ENCODE data around the gene PDE4D.

The PDE4D gene

GRCh38 chr5:59185757-59186385 lies 707.7 kb downstream of the PDE4D start:
- no peak for DNase-seq (ENCODE audit: low read depth, low spot score)
- no peak overlapping the region for H3K27ac ChIP-seq

GRCh38 chr5:59184769-59185168 lies 708.8 kb downstream of the PDE4D start:
- no peak for DNase-seq (ENCODE audit: low read depth, low spot score)
- H3K27ac ChIP-seq: no peak overlapping the region

- no peak for DNase-seq (ENCODE audit: low read depth, low spot score)
- H3K27ac ChIP-seq: no peak overlapping the region
Measured at GRCh38 chr5:59182760-59183159, 710.8 kb downstream of the PDE4D start.

- H3K27ac ChIP-seq: no peak overlapping the region
- DNase-seq (ENCODE audit: low read depth, low spot score): no peak
Measured at GRCh38 chr5:59180515-59180914, 713.0 kb downstream of the PDE4D start.

GRCh38 chr5:59179704-59180103 lies 713.8 kb downstream of the PDE4D start:
- DNase-seq (ENCODE audit: low read depth, low spot score): no peak
- H3K27ac ChIP-seq: no peak overlapping the region

- H3K27ac ChIP-seq: no peak overlapping the region
- no peak for DNase-seq (ENCODE audit: low read depth, low spot score)
Measured at GRCh38 chr5:59178482-59178881, 715.0 kb downstream of the PDE4D start.

GRCh38 chr5:59178071-59178470 lies 715.5 kb downstream of the PDE4D start:
- H3K27ac ChIP-seq: no peak overlapping the region
- DNase-seq (ENCODE audit: low read depth, low spot score): no peak

GRCh38 chr5:59177644-59178043 lies 715.9 kb downstream of the PDE4D start:
- DNase-seq (ENCODE audit: low read depth, low spot score): no peak
- no peak overlapping the region for H3K27ac ChIP-seq

GRCh38 chr5:59174248-59174844 lies 719.2 kb downstream of the PDE4D start:
- no peak for DNase-seq (ENCODE audit: low read depth, low spot score)
- no peak overlapping the region for H3K27ac ChIP-seq

GRCh38 chr5:59173578-59173977 lies 719.9 kb downstream of the PDE4D start:
- DNase-seq (ENCODE audit: low read depth, low spot score): no peak
- H3K27ac ChIP-seq: no peak overlapping the region

GRCh38 chr5:59171131-59171530 lies 722.4 kb downstream of the PDE4D start:
- no peak for DNase-seq (ENCODE audit: low read depth, low spot score)
- no peak overlapping the region for H3K27ac ChIP-seq

GRCh38 chr5:59169768-59170150 lies 723.8 kb downstream of the PDE4D start:
- no peak overlapping the region for H3K27ac ChIP-seq
- no peak for DNase-seq (ENCODE audit: low read depth, low spot score)

- DNase-seq (ENCODE audit: low read depth, low spot score): no peak
- no peak overlapping the region for H3K27ac ChIP-seq
Measured at GRCh38 chr5:59169081-59169767, 724.3 kb downstream of the PDE4D start.

- H3K27ac ChIP-seq: no peak overlapping the region
- no peak for DNase-seq (ENCODE audit: low read depth, low spot score)
Measured at GRCh38 chr5:59168067-59168466, 725.5 kb downstream of the PDE4D start.

- H3K27ac ChIP-seq: no peak overlapping the region
- DNase-seq (ENCODE audit: low read depth, low spot score): no peak
Measured at GRCh38 chr5:59164041-59164830, 729.3 kb downstream of the PDE4D start.

GRCh38 chr5:59161221-59162105 lies 732.1 kb downstream of the PDE4D start:
- H3K27ac ChIP-seq: no peak overlapping the region
- DNase-seq (ENCODE audit: low read depth, low spot score): no peak

GRCh38 chr5:59158637-59159391 lies 734.7 kb downstream of the PDE4D start:
- no peak for DNase-seq (ENCODE audit: low read depth, low spot score)
- H3K27ac ChIP-seq: no peak overlapping the region

GRCh38 chr5:59158165-59158564 lies 735.4 kb downstream of the PDE4D start:
- DNase-seq (ENCODE audit: low read depth, low spot score): no peak
- no peak overlapping the region for H3K27ac ChIP-seq

GRCh38 chr5:59157068-59157467 lies 736.5 kb downstream of the PDE4D start:
- no peak for DNase-seq (ENCODE audit: low read depth, low spot score)
- no peak overlapping the region for H3K27ac ChIP-seq

Measured in epithelial cell of prostate (primary cell).